Neural cell (in vitro differentiated cells): ENCODE results near the gene PIK3CA. TPM values are rescaled to one million over a fixed set of nuclear protein-coding genes. Genes with fewer than 3 reads are reported as not detected.
"Not testable (repeated sequence)": the region's sequence is repeated elsewhere in the genome, so short reads cannot be mapped to it uniquely, and the experiment has no call there.

Experiments
- H2AFZ ChIP-seq: fragments of 200-600, 300-800 bp; sonication (generic), shearing (Covaris generic); 2 replicates; pipeline ENCODE4 v1.6.0; 2014; ENCODE audit warnings: low read depth, mild to moderate bottlenecking, antibody characterized with exemption, low read length, moderate library complexity
- H3F3A ChIP-seq: fragments of 200-600 bp; shearing (Covaris generic); 2 replicates; pipeline ENCODE4 v1.6.1; 2016; ENCODE audit warnings: mild to moderate bottlenecking, moderate library complexity, mixed read lengths, antibody characterized with exemption, low read length; ENCODE audit not compliant: insufficient read depth, poor library complexity, severe bottlenecking
- H3K27ac ChIP-seq: fragments of 200-600, 300-800 bp; sonication (generic), shearing (Covaris generic); 2 replicates; pipeline ENCODE4 v1.5.1; 2014; ENCODE audit warnings: mild to moderate bottlenecking, low read length, moderate library complexity
- H3K27me3 ChIP-seq: fragments of 300-800, 200-600 bp; sonication (generic), shearing (Covaris generic); 2 replicates; pipeline ENCODE4 v1.6.0; 2014; ENCODE audit warnings: mild to moderate bottlenecking, low read depth, low read length, moderate library complexity; ENCODE audit not compliant: insufficient read depth
- H3K36me3 ChIP-seq: fragments of 300-800, 200-600 bp; sonication (generic), shearing (Covaris generic); 2 replicates; pipeline ENCODE4 v1.5.1; 2014; ENCODE audit warnings: mild to moderate bottlenecking, antibody characterized with exemption, low read length, moderate library complexity; ENCODE audit not compliant: insufficient read depth
- H3K4me2 ChIP-seq: fragments of 300-800, 200-600 bp; sonication (generic), shearing (Covaris generic); 2 replicates; pipeline ENCODE4 v1.6.0; 2014; ENCODE audit warnings: mild to moderate bottlenecking, low read length
- H3K4me3 ChIP-seq: fragments of 300-800, 200-600 bp; sonication (generic), shearing (Covaris generic); 2 replicates; pipeline ENCODE4 v1.5.1; 2014; ENCODE audit warnings: mild to moderate bottlenecking, low read length, moderate library complexity
- H3K79me2 ChIP-seq: fragments of 200-600 bp; shearing (Covaris generic); replicated peaks from 2 replicates; pipeline ENCODE4 v1.6.0; 2014; ENCODE audit warnings: mild to moderate bottlenecking, low read length, moderate library complexity; ENCODE audit not compliant: insufficient read depth
- H3K9ac ChIP-seq: fragments of 300-800, 200-600 bp; sonication (generic), shearing (Covaris generic); 2 replicates; pipeline ENCODE4 v1.6.1; 2016; ENCODE audit warnings: mild to moderate bottlenecking, low read length, mixed read lengths
- H3K9me2 ChIP-seq: fragments of 200-600 bp; shearing (Covaris generic); 2 replicates; pipeline ENCODE4 v1.6.1; 2016; ENCODE audit warnings: mild to moderate bottlenecking, low read length, mixed read lengths; ENCODE audit not compliant: insufficient read depth
- H3K9me3 ChIP-seq: fragments of 200-600, 300-800 bp; sonication (generic), shearing (Covaris generic); 2 replicates; pipeline ENCODE4 v1.6.1; 2016; ENCODE audit warnings: mild to moderate bottlenecking, mixed run types, low read length, moderate library complexity, mixed read lengths
- H4K20me1 ChIP-seq: fragments of 200-600 bp; shearing (Covaris generic); 2 replicates; pipeline ENCODE4 v1.6.1; 2016; ENCODE audit warnings: mild to moderate bottlenecking, mixed run types; ENCODE audit not compliant: insufficient read depth
- EP300 ChIP-seq: fragments of 450-650 bp; conservative IDR thresholded peaks from 2 replicates; pipeline ENCODE4 v1.6.1; 2014; ENCODE audit warnings: antibody characterized with exemption, mild to moderate bottlenecking, moderate library complexity; ENCODE audit not compliant: poor library complexity, severe bottlenecking
- EZH2 ChIP-seq: fragments of 200-600, 300-800 bp; shearing (Covaris generic), sonication (generic); IDR thresholded peaks from 2 replicates; pipeline ENCODE4 v1.6.1; 2014; ENCODE audit warnings: antibody characterized with exemption, low read length, borderline replicate concordance, mild to moderate bottlenecking; ENCODE audit not compliant: insufficient read depth, poor library complexity, severe bottlenecking
- MXI1 ChIP-seq: fragments of 450-650 bp; conservative IDR thresholded peaks from 2 replicates; pipeline ENCODE4 v1.6.1; 2014; ENCODE audit warnings: antibody characterized with exemption, mild to moderate bottlenecking; ENCODE audit not compliant: poor library complexity, severe bottlenecking
- POLR2AphosphoS5 ChIP-seq: IDR thresholded peaks from 2 replicates; pipeline ENCODE4 v1.6.1; 2012
- RAD21 ChIP-seq: fragments of 450-650 bp; conservative IDR thresholded peaks from 2 replicates; pipeline ENCODE4 v1.6.1; 2014; ENCODE audit warnings: antibody characterized with exemption, mild to moderate bottlenecking, moderate library complexity
- REST ChIP-seq: IDR thresholded peaks from 2 replicates; pipeline ENCODE4 v1.6.1; 2012; ENCODE audit warnings: borderline replicate concordance
- SMC3 ChIP-seq: fragments of 450-650 bp; conservative IDR thresholded peaks from 2 replicates; pipeline ENCODE4 v1.6.1; 2014; ENCODE audit warnings: antibody characterized with exemption, mild to moderate bottlenecking, moderate library complexity; ENCODE audit not compliant: poor library complexity
- TAF1 ChIP-seq: IDR thresholded peaks from 2 replicates; pipeline ENCODE4 v1.6.1; 2012; ENCODE audit warnings: low read depth
- polyA plus RNA-seq: library from polyadenylated mRNA; depleted of rRNA; stranded (reverse); fragments of >200 nt; gene quantifications from 2 replicates; pipeline ENCODE4 v1.2.3, GENCODE V29; 2014
- TF ChIP-seq, protein P1 (sequence below): fragments of 450-650 bp; IDR thresholded peaks from 2 replicates; pipeline ENCODE4 v1.5.1; 2014; ENCODE audit warnings: antibody characterized with exemption, mild to moderate bottlenecking, moderate library complexity; ENCODE audit not compliant: poor library complexity, severe bottlenecking

Gene PIK3CA
- polyA plus RNA-seq, 1 donor from 2014 or later = 15.2 TPM

GRCh38 chr3:179250803-179251476 lies 102.8 kb downstream of the PIK3CA start, which contains the start of gene KCNMB3:
Gene KCNMB3 (minus strand): TSS chr3:179251114. CDS start chr3:179250990, 124 bp downstream.
- Histone ChIP-seq H4K20me1 (no peaks in the 10 kb centered on the region), H3K9ac (no peak within 1 kb of the TSS), H3K27ac (no peak within 1 kb of the TSS), H3K27me3 (no peaks in the 10 kb centered on the region), H3K36me3 (no peaks in the 10 kb centered on the region), H3K9me2 (no peaks in the 10 kb centered on the region), H3K79me2 (no peaks in the 10 kb centered on the region), H3K4me3 (no peak within 1 kb of the TSS), H2AFZ (no peak within 1 kb of the TSS), H3F3A (no peaks in the 10 kb centered on the region), H3K9me3 (no peaks in the 10 kb centered on the region), H3K4me2 (no peak within 1 kb of the TSS)
- no peak for TF ChIP-seq TAF1
- no peak for TF ChIP-seq MXI1
- TF ChIP-seq SMC3 = no peak
- TF ChIP-seq EP300 = no peak
- no peak for TF ChIP-seq RAD21
- no peak for TF ChIP-seq EZH2
- no peak for TF ChIP-seq POLR2AphosphoS5
- TF ChIP-seq REST = no peak
- TF ChIP-seq, protein P1, sequence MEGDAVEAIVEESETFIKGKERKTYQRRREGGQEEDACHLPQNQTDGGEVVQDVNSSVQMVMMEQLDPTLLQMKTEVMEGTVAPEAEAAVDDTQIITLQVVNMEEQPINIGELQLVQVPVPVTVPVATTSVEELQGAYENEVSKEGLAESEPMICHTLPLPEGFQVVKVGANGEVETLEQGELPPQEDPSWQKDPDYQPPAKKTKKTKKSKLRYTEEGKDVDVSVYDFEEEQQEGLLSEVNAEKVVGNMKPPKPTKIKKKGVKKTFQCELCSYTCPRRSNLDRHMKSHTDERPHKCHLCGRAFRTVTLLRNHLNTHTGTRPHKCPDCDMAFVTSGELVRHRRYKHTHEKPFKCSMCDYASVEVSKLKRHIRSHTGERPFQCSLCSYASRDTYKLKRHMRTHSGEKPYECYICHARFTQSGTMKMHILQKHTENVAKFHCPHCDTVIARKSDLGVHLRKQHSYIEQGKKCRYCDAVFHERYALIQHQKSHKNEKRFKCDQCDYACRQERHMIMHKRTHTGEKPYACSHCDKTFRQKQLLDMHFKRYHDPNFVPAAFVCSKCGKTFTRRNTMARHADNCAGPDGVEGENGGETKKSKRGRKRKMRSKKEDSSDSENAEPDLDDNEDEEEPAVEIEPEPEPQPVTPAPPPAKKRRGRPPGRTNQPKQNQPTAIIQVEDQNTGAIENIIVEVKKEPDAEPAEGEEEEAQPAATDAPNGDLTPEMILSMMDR = no peak

DNA sequence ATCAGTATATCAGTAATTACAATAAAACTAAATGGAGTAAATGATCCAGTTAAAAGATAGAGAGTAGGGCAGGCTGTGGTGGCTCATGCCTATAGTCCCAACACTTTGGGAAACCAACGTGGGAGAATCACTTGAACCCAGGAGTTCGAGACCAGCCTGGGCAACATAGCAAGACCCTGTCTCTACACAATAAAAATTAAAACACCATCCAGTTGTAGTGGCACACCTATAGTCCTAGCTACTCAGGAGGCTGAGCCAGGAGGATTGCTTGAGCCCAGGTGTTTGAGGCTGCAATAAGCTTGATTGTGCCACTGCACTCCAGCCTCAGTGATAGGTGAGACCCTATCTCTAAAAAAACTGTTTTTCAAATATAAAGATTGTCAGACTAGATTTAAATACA lies 108.7 kb downstream of the PIK3CA start:
- Histone ChIP-seq H3K27ac (no peak overlapping the region), H4K20me1 (no peaks in the 10 kb centered on the region), H3K4me3 (no peak overlapping the region), H3K79me2 (no peaks in the 10 kb centered on the region), H3K9me3 (no peaks in the 10 kb centered on the region), H3F3A (no peaks in the 10 kb centered on the region), H2AFZ (no peak overlapping the region), H3K4me2 (no peak overlapping the region), H3K9ac (no peak overlapping the region), H3K36me3 (no peaks in the 10 kb centered on the region), H3K27me3 (no peaks in the 10 kb centered on the region), H3K9me2 (no peaks in the 10 kb centered on the region)
- no peak for TF ChIP-seq MXI1
- TF ChIP-seq, protein P1 = no peak
- no peak for TF ChIP-seq RAD21
- TF ChIP-seq SMC3 = no peak

DNA sequence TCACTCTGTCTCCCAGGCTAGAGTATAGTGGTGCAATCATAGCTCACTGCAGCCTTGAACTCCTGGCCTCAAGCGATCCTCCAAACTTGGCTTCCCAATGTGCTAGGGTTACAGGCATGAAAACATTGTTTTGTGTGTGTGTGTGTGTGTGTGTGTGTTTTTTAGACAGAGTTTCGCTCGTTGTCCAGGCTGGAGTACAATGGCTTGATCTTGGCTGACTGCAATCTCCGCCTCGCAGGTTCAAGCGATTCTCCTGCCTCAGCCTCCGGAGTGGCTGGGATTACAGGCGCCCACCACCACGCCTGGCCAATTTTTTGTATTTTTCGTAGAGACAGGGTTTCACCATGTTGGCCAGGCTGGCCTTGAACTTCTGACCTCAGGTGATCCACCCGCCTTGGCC lies 109.6 kb downstream of the PIK3CA start:
- H2AFZ ChIP-seq, H3K27ac ChIP-seq, H4K20me1 ChIP-seq, H3K4me2 ChIP-seq, H3K4me3 ChIP-seq, H3K9me3 ChIP-seq, H3F3A ChIP-seq, H3K9me2 ChIP-seq, H3K27me3 ChIP-seq, H3K36me3 ChIP-seq, H3K79me2 ChIP-seq, H3K9ac ChIP-seq: not testable (repeated sequence)
